Dermis microvascular lymphatic vessel endothelial cell (primary cell): ENCODE measurements around the gene TBX20. TPM values are rescaled to one million over a fixed set of nuclear protein-coding genes. Genes with fewer than 3 reads are reported as not detected.
"Not testable (repeated sequence)": the region's sequence is repeated elsewhere in the genome, so short reads cannot be mapped to it uniquely, and the experiment has no call there.

Experiments
- DNase-seq, 2 donors: peaks; one replicate each; pipeline versions ENCODE4 v3.0.0 to v3.0.0-alpha.2; 2010; ENCODE audit warnings: low read depth in 2 of 2
- total RNA-seq: library from RNA; depleted of rRNA; stranded (reverse); fragments of >200 nt; gene quantifications from 2 replicates; pipeline ENCODE4 v1.2.1, GENCODE V29; 2014

Gene TBX20
- total RNA-seq, 1 donor from 2014 or later, result 0.13 TPM

DNA sequence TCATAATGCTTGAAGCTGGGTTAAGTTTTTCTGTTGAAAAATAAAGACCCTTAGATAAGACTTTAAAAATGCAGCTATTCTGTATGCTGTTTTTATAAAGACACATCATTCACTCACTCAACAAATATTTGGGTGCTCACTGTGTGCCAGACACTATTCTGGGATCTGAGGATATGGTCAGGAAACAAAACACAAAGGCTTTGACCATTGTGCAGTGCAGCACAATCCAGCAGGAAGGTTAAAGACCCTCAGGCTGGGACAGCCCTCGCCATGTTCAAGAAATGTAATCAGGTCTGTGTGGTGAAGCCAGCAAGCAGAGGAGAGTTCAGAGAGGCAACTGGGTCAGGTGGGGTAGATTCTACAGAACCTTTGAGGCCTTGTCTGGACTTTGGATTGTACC, 31.5 kb downstream of the TBX20 start:
- not testable (repeated sequence) for DNase-seq

DNA sequence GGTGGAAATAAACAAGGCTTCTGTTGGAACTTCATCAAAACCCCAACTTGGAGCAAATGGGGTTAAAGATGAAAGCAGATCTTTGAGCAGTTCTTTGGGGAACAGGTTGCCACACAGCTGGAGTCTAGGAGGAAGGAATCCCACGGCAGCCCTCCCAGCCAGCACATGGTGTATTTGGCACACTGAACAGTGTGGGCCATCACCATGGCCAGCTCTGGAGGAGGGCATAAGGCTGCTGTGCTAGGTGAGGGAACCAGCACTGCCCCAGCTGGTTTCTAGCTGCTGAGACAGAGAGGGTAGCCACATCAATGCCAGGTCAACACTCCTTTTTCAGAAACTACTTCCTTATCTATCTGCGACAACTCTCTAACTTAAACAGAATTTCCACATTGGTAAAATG, 33.7 kb downstream of the TBX20 start:
- DNase-seq, result not testable (repeated sequence)

DNA sequence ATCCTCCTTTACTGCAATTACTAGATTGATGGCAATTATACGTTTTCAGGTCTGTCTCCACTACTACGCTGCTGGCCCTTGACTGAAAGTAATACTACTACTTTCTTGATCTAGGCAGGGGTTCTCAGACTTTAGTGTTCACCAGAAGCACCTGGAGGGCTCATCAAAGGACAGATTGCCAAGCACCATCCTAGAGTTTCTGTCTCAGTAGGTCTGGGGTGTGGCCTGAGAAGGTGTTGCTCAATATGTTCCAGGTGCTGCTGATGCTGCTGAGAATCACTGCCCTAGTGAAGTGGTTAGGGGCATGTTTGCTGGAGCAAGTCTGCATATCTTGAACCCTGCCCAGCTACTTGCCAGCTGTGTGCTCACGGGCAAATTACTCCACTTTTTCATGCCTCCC, 37.9 kb downstream of the TBX20 start:
- not testable (repeated sequence) for DNase-seq

DNA sequence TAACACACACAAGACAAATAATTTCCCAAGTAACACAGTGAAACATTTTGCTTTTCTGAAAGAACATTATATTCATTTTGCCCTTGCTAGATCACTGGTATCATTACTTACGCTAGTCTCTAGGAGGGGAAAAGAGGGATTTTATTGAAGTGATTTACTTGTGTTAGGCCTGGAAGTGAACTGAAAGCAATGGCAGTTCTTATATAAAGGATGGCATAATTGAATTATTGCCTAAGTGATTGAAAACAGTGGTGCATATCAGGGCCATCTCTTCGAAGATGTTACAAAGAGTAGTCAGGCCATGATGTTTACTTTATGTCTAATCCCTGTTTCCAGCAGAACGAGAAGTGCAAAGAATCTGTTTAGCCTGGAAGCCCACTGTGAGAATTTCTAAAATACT, 38.8 kb downstream of the TBX20 start:
- DNase-seq, result not testable (repeated sequence)

DNA sequence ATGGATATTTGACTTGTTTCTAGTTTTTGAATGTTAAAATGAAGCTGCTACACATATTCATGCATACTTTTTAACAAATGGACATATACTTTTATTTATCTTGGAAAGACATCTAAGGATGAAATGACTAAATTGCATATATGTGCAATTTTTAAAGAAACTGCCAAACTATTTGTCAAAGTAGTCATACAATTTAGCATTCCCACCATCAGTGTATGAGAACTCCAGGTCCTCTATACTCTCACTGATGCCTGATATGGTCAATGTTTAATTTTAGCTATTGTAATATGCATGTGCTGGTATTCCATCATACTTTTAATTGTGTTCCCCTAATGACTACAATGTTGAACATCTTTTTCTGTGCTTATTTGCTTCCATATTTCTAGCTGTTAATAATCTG, 47.0 kb downstream of the TBX20 start:
- not testable (repeated sequence) for DNase-seq

DNA sequence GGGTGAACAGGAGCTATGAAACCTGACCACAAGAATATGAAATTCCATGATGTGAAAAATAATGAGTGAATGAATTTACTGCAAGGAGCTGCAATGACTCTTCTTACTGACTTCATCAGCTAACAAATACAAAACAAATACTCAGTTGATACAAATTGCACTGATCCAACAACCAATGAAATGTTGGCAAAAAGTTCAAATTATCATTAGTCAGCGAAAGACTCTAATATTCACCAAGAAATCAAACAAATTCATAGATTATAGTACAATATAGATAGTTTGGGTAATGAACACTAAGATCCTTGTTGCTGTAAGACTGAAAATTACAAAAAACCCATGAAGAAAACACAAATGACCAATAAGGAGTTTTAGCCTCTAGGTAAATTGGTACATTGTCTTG, 49.0 kb downstream of the TBX20 start:
- not testable (repeated sequence) for DNase-seq

DNA sequence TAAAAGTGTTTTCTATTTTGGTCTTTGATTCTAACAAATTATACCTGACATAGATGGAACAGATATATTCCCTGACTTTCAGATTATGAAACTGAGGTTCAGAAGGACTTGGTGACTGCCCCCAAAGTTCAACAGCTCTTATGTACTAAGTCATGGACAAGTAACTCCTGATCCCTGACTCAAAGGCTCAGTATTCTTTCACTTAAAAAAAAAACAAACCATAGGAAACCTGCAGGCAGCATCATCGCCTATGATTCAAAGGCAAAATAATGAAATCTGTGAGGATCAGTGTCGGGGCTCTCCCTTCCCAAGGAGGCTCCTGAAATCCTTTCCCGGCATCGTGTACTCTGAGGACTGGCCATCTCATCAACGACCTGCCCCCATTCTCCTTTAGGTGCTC, 49.9 kb downstream of the TBX20 start:
- not testable (repeated sequence) for DNase-seq

DNA sequence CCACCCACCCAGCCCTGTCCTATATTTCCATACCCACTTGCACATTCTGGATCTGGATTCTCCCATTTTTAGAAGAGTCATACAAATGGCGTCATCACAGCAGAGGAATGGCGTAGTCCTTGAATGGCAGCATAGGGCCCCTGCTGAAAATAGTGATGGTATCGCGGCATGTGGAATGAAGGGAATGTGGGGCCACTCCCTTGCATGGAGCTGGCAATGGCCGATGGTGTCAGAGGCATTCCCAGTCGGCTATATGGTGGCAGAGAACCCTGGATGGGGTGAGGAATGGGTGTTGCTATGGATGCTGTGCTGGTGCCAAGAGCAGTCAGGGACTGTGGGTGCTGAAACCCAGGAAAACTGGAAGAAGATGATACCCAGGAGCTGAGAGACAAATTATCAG, 51.5 kb downstream of the TBX20 start:
- DNase-seq, result not testable (repeated sequence)

DNA sequence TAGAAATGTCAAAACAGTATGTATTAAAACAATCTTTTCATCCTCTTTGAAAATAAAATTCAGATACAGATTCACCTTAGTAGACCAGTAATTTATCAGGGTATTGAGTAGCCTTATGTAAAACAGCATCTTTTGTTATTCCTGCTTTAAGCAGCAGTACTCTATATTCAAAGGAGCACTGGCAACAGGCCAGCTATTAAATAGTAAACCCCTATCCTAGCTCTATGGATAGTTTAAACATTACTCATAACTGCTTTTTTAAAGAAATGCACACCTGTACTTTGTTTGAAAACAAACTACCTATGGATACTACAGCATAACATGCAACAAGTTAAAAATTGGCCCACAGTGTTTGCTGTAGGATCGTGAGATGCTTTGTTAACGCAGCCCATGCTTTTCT, 53.7 kb downstream of the TBX20 start:
- DNase-seq, result not testable (repeated sequence)

DNA sequence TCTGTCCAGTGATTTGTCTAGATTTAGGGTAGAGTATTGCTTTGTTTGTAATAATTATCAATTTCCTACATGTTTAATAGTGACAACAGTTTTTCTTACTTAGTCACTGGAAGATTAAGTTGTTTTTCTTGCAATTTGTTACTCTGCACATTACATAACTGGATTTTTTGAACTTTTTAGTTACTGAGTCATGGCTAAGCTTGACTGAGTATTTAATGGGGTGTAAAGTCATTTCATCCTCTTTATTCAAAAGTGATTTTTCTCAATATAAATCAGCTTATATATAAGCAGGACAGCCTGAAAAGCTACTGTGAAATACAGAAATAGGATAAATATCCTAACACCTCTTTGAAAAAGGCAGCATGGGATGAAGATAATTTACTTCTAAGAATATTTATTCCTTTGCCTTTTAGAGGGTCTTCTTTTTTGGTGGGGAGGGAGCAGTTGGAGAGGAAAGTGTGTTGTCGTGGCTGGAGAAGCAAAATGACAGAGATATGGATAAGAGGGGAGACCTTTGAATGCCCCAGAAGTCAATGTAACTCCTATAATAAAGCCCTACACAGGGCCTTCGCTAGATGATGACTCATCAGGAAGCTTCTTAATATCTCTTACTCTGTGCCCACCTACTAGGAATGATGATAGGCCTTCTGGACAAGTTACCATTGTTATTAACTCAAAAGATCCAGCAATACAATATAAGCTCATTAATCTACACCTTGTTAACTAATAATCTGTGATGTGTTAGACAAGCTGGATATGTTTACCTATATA, 55.3 kb downstream of the TBX20 start:
- not testable (repeated sequence) for DNase-seq

DNA sequence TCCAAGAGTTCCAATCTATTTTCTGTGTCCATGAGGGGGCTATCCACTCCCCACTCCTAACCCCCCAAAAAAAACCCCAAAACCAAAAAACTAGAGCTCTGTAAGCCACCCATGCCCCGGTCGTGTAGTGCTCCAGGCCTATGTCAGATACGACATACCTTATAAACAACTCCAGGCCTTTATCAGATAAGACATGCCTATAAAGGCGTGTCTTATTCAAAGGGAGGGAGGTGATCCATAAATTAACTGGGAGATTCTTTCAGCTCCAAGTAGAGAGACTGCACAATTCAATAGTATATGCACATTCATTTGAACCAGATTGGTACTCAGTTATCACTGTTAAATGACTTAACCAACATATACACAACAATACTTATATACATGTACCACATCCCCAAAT, 62.3 kb downstream of the TBX20 start:
- not testable (repeated sequence) for DNase-seq

DNA sequence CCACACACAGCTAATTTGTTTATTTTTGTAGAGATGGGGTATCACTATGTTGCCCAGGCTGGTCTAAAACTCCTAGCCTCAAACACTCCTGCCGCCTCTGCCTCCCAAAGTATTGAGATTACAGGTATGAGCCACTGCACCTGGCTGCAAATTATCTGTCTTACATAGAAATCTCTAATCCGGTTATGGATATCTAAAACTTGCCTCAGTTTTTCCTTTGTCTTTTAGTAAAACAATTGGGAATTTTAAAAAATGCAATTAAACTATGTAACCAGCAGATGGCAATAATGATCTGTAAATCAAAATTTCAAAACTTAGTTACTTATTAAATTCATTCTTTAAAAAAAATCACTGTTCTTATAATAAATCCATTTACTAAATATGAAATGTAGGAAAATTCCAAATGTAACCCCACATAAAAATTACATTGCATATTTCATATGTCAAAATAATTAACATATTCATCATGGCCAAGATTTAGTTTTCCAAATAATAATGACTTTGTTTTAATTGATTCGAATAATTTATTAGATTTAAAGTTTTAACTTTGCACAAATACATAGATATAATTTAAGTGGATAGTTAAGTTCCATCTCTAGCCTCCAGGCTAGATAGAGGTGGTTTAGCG, 63.6 kb downstream of the TBX20 start:
- not testable (repeated sequence) for DNase-seq

DNA sequence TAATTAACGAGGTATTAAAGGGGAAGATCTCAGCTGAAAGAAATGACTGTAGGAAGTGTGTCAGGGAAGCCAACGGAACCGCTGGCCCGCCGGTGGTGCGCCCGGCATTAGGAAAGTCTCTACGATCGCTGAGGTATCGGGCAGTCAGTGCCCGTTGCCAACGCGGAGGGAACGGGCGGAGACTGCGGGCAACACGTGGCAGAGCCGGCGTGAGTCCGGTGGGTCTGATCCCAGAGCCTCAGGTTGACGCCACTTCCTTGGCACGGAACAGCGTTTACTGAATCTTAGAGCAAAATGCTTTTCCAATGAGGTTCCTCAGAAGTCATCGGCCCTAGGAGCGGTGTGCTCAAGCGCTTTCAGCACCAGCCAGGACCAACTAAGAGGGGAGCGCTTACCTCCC, 67.1 kb downstream of the TBX20 start:
- DNase-seq, result peak in 1 of 2 donors; percentile 5

DNA sequence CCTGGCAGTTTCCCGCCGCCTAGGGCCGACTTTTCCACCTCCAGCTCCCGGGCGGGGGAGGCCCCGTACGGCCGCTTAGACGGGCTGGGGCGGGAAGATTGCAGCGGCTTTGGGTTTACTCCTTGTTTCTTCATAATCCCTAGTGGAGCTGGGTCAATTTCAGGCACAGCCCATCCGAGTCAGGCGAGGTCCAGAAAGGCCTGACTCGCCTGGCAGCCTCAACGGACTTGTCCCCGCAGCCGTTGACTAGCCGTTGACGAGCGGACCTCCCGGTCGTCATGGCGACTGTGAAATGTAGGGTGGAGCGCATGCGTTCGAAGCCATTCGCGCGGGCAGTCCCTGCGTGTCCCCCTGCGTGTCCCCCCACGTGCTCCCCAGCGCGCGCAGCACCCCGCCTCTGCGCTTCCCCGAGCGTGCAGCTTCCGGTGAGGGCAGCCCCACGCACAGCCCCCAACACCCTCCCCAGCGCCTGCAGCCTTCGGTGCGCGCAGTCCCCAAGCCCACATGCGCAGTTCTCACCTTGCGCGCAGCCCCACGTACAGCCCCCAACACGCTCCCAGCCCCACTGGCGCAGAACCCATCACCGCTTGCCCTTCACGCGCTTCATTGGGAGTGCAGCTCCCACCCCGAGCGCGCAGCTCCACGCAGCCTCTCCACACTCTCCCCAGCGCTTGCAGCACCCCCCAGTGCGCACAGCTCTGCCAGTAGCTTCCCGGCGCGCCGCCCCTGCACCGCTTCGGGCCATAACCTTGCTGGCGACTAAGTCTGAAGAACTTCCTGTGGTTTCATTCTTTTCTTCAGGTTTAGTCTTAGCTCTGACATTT, 67.8 kb downstream of the TBX20 start:
- peak in 1 of 2 donors; percentile 8 for DNase-seq

DNA sequence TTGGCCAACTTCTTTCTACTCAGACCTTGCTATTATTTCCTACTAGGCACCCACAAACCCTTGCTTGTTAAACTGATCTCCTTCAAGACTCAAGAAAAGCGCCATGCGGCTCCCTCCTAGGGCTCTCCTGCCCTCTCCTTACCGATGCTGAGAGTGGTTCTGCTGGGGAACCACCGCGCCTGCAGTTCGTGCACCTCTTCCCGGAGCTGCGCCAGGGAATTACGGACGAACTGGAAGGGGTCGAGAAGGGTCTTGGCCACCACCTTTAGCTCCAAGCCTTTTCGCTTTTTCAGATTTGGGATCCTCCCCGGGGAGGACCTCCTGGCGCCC, 68.4 kb downstream of the TBX20 start:
- DNase-seq, result not testable (repeated sequence)

DNA sequence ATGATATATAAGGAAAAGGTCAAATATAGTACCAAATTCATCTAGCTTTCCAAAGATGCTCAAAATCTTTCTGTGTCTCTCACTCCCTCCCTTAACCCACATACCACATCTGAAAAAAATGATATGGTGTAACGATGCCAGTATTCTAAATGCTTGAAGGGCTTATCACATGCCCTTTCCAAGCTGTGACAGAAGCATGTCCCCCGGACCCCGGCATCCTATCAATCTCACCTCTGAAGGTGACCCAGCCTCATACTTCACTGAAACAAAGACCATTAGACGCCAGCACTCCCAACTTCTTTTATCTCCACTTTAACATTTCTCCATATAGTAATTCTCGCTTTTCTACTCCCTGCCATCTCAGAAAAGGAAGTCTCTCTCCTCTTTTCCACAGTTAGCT, 68.9 kb downstream of the TBX20 start:
- DNase-seq, result not testable (repeated sequence)

DNA sequence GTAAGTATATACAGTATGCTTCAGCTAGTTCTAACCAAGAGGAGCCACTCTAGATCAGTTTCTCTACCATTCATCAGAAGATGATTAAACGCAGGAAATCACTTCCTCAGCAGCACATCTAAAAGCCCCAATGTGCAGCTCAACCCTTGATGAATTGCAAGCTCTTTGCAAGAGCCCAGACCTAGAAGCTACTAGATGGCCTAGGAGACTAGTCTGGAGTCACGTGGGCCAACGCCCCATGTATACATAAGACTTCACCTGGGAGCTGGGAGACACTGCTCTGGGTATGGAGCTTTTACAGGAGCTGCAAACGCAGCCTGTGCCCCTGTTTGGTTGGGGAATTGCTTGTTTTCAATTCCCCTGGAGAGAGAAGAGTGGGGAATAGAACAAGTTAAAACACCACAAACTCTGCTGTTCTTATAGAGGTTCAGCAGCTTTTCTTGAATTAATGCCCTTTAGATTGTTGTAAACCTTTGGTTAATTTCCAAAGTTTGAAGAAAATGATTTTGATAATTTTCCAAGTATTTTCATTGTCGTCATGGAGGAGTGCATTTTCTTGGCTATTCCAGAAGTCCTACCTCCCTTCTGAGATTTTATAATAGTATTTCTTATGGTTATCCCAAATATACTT, 69.9 kb downstream of the TBX20 start:
- not testable (repeated sequence) for DNase-seq

DNA sequence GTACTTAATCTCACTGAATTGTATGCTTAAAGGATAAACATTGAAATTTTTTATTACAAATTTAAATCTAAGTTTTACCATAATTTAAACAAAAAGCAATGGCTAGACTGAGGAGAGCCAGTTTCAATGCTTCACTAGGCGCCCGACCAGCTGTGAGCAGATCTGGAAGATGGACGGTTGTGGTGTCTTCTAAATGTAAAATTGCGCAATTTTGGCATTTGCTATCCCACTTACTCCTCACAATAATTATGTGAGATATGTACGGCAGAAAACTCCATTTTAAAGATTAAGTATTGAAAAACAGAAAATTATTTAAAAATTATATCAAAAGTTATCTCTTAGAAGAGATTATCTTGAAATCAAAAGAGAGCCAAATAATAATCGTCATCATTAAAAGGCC, 73.2 kb downstream of the TBX20 start:
- DNase-seq, result not testable (repeated sequence)

DNA sequence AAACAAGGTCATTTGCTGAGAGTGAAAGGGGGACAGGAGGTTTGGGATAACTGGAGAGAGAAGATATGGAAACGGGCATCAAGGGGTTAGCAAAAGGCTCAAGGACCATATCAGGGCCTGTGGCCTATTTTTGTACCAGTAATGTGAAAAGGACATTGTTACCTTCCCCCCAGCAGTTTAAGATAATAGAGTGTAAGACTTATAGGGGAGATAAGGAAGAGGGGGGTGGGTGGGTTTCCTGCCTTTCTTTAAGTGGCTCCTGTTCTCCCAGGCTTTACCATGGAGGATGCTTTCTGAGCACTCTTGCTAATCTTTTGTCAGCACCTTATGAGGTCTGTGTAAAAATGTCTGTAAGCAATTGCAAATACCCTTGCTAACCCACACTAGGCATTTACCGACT, 80.7 kb downstream of the TBX20 start:
- not testable (repeated sequence) for DNase-seq

DNA sequence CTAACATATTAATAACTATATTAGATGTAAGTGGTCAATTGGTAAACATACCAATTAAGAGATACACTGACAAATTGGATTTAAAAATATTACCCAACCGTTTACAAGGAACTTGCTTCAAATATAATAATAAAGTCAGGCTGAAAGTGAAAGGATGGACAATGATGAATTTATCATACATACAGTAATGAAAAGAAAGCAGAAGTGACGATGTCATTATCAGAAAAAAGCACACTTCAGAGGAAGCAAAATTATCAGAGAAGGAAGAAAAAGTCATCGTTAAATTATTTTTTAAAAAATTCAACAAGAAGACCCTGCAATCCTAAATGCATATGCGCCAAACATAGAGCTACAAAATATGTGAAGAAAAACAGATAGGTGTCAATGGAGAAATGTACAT, 81.8 kb downstream of the TBX20 start:
- not testable (repeated sequence) for DNase-seq

DNA sequence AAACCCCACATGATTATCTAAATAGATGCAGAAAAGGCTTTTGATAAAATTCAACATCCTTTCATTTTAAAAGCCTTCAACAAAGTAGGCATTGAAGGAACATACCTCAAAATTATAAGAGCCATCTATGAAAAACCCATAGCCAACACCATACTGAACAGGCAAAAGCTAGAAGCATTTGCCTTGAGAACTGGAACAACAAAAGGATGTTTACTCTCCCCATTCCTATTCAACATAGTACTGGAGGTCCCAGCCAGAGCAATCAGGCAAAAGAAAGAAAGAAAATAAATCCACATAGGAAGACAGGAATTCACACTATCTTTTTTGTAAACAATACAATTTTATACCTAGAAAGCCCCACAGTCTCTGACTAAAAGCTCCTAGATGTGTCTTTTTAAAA, 86.2 kb downstream of the TBX20 start:
- not testable (repeated sequence) for DNase-seq

DNA sequence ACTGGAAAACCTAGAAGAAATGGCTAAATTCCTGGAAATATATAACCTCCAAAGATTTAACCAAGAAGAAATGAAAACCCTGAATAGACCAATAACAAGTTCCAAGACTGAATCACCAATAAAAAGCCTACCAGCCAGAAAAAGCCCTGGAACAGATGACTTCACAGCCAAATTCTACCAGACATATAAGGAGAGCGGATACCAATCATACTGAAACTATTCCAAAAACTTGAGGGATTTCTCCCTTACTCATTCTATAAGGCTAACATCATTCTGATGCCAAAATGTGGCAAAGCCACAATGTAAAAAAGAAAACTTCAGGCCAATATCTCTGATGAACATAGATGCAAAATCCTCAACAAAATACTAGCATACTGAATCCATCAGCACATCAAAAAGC, 86.7 kb downstream of the TBX20 start:
- not testable (repeated sequence) for DNase-seq
